KOPT-K1 (cell line): ENCODE data around the gene NEUROD2.

Experiments used
- H3K27ac ChIP-seq: fragments of 200-600 bp; sonication (generic); 2 replicates; pipeline ENCODE4 v1.5.1; 2016; ENCODE audit warnings: antibody characterized with exemption, mild to moderate bottlenecking, low read depth, low read length; ENCODE audit not compliant: poor library complexity, severe bottlenecking
- H3K36me3 ChIP-seq: fragments of 200-600 bp; sonication (generic); 2 replicates; pipeline ENCODE4 v1.5.1; 2017; ENCODE audit warnings: antibody characterized with exemption, mild to moderate bottlenecking, low read length, moderate library complexity; ENCODE audit not compliant: insufficient read depth
- H3K9me3 ChIP-seq: fragments of 200-600 bp; sonication (generic); 2 replicates; pipeline ENCODE4 v1.5.1; 2017; ENCODE audit warnings: antibody characterized with exemption, low read length, mild to moderate bottlenecking; ENCODE audit not compliant: insufficient read depth, poor library complexity, severe bottlenecking

The NEUROD2 gene

GRCh38 chr17:39617100-39617445 lies 9.4 kb upstream of the NEUROD2 start:
- Histone ChIP-seq H3K27ac (peak overlapping the region; percentile 60), H3K9me3 (no peaks in the 10 kb centered on the region), H3K36me3 (no peaks in the 10 kb centered on the region)

GRCh38 chr17:39615434-39615833 lies 7.7 kb upstream of the NEUROD2 start:
- no peak overlapping the region for H3K27ac ChIP-seq
- H3K36me3 ChIP-seq, result no peaks in the 10 kb centered on the region
- no peaks in the 10 kb centered on the region for H3K9me3 ChIP-seq

GRCh38 chr17:39614545-39615157 lies 6.9 kb upstream of the NEUROD2 start:
- H3K9me3 ChIP-seq, result no peaks in the 10 kb centered on the region

GRCh38 chr17:39612935-39613464 lies 5.3 kb upstream of the NEUROD2 start:
- Histone ChIP-seq H3K9me3 (no peaks in the 10 kb centered on the region), H3K36me3 (no peaks in the 10 kb centered on the region), H3K27ac (no peak overlapping the region)

More at GRCh38 chr17:39614545-39615157, 6.9 kb upstream of the NEUROD2 start:
- no peaks in the 10 kb centered on the region for H3K36me3 ChIP-seq
- no peak overlapping the region for H3K27ac ChIP-seq

- Histone ChIP-seq H3K9me3 (no peaks in the 10 kb centered on the region), H3K36me3 (no peaks in the 10 kb centered on the region), H3K27ac (no peak overlapping the region)
Measured at GRCh38 chr17:39612291-39612894, 4.7 kb upstream of the NEUROD2 start.

- Histone ChIP-seq H3K27ac (no peak overlapping the region), H3K36me3 (no peaks in the 10 kb centered on the region), H3K9me3 (no peaks in the 10 kb centered on the region)
Measured at GRCh38 chr17:39611401-39612112, 3.8 kb upstream of the NEUROD2 start.

GRCh38 chr17:39609416-39610025 lies 1.8 kb upstream of the NEUROD2 start:
- no peaks in the 10 kb centered on the region for H3K36me3 ChIP-seq
- H3K27ac ChIP-seq, result no peak overlapping the region
- H3K9me3 ChIP-seq, result no peaks in the 10 kb centered on the region

- H3K9me3 ChIP-seq, result no peaks in the 10 kb centered on the region
- no peak overlapping the region for H3K27ac ChIP-seq
- no peaks in the 10 kb centered on the region for H3K36me3 ChIP-seq
Measured at GRCh38 chr17:39608142-39608981, 642 bp upstream of the NEUROD2 start.

- H3K36me3 ChIP-seq, result no peaks in the 10 kb centered on the region
Measured at GRCh38 chr17:39607057-39607850, 466 bp downstream of the NEUROD2 start.

GRCh38 chr17:39606434-39607056 lies 1.2 kb downstream of the NEUROD2 start:
- no peak overlapping the region for H3K27ac ChIP-seq

More at GRCh38 chr17:39607057-39607850, 466 bp downstream of the NEUROD2 start:
- no peak overlapping the region for H3K27ac ChIP-seq
- H3K9me3 ChIP-seq, result no peaks in the 10 kb centered on the region

GRCh38 chr17:39605492-39606433 lies 2.0 kb downstream of the NEUROD2 start:
- H3K27ac ChIP-seq, result no peak overlapping the region
- no peaks in the 10 kb centered on the region for H3K36me3 ChIP-seq

More at GRCh38 chr17:39606434-39607056, 1.2 kb downstream of the NEUROD2 start:
- Histone ChIP-seq H3K9me3 (no peaks in the 10 kb centered on the region), H3K36me3 (no peaks in the 10 kb centered on the region)

GRCh38 chr17:39604911-39605491 lies 2.7 kb downstream of the NEUROD2 start:
- no peaks in the 10 kb centered on the region for H3K36me3 ChIP-seq
- H3K27ac ChIP-seq, result no peak overlapping the region

More at GRCh38 chr17:39605492-39606433, 2.0 kb downstream of the NEUROD2 start:
- H3K9me3 ChIP-seq, result no peaks in the 10 kb centered on the region

More at GRCh38 chr17:39604911-39605491, 2.7 kb downstream of the NEUROD2 start:
- H3K9me3 ChIP-seq, result no peaks in the 10 kb centered on the region
